HepG2 (cell line): ENCODE measurements around the gene HLA-DPB1. TPM values are rescaled to one million over a fixed set of nuclear protein-coding genes. Genes with fewer than 3 reads are reported as not detected.

Source experiments
- ATAC-seq: fragments of 200-7000 bp; cut with Tn5 transposase; 3 replicates; pipeline ENCODE4 v1.9.1; 2020; ENCODE audit warnings: mild to moderate bottlenecking, moderate library complexity
- BruUV-seq: library from RNA; stranded (reverse); fragments of 400-500 nt; replicated peaks from 2 replicates; lab custom pipeline; 2021; lab: Mats Ljungman, UMichigan
- CTCF ChIA-PET: fragments of 300-600 bp; formaldehyde crosslinking; extraction: SDS; loops from one replicate; lab custom pipeline; 2021; ENCODE audit warnings: low total read pairs, inconsistent platforms, low intra/inter-chr PET ratio; lab: Yijun Ruan, JAX
- POLR2A ChIA-PET: fragments of 350-600 bp; sonication (Branson Sonifier 250); formaldehyde crosslinking; loops from one replicate; lab custom pipeline; 2020; ENCODE audit warnings: antibody characterized with exemption, inconsistent platforms; lab: Yijun Ruan, JAX
- DNase-seq: peaks from one replicate; pipeline ENCODE4 v3.0.0-alpha.2; 2015; ENCODE audit warnings: low spot score
- FAIRE-seq: peaks from 3 replicates; lab custom pipeline; 2011; peaks lifted over from hg19 to GRCh38; lab: Jason Lieb, UNC
- H2AFZ ChIP-seq: one replicate; pipeline ENCODE4 v1.6.1; 2011; ENCODE audit warnings: low read length, inconsistent platforms
- H3K27ac ChIP-seq: fragments of 300-600 bp; 3 replicates; pipeline ENCODE4 v1.8.0; 2011; ENCODE audit warnings: mixed run types, mild to moderate bottlenecking, mixed read lengths, low read length, inconsistent platforms; ENCODE audit not compliant: insufficient read depth; ENCODE audit errors: extremely low read length
- H3K27me3 ChIP-seq, 2 experiments: fragments of 200-600 bp in 1 of 2; 2 replicates in 1 of 2; 3 replicates in 1 of 2; pipeline versions ENCODE4 v1.6.0 to v1.8.0; 2011; ENCODE audit warnings: low read length in 2 of 2, mild to moderate bottlenecking in 2 of 2, moderate library complexity in 2 of 2, inconsistent platforms in 1 of 2; ENCODE audit not compliant: insufficient read depth in 2 of 2, control insufficient read depth in 1 of 2
- H3K36me3 ChIP-seq, 2 experiments: fragments of 200-600 bp in 1 of 2; replicated peaks in 1 of 2; 2 replicates in 1 of 2; 3 replicates in 1 of 2; pipeline versions ENCODE4 v1.5.1 to v1.8.0; 2011; ENCODE audit warnings: low read length in 2 of 2, inconsistent platforms in 1 of 2; ENCODE audit not compliant: insufficient read depth in 2 of 2, control insufficient read depth in 1 of 2
- H3K4me1 ChIP-seq: 2 replicates; pipeline ENCODE4 v1.5.1; 2012; ENCODE audit warnings: low read length, inconsistent platforms; ENCODE audit not compliant: insufficient read depth
- H3K4me2 ChIP-seq: 2 replicates; pipeline ENCODE4 v1.6.0; 2011; ENCODE audit warnings: low read depth, low read length, inconsistent platforms
- H3K4me3 ChIP-seq, 3 experiments: fragments of 200-600 bp in 1 of 3; sonication (generic), shearing (Covaris generic) in 1 of 3; replicated peaks in 1 of 3; 2 replicates each; pipeline ENCODE4 v1.5.1; 2011 to 2016; ENCODE audit warnings: low read length in 3 of 3, inconsistent platforms in 2 of 3, low read depth in 2 of 3, mild to moderate bottlenecking in 2 of 3, control low read depth in 1 of 3, mixed read lengths in 1 of 3; ENCODE audit not compliant: insufficient read depth in 1 of 3
- H3K79me2 ChIP-seq: one replicate; pipeline ENCODE4 v1.6.1; 2011; ENCODE audit warnings: low read length, inconsistent platforms; ENCODE audit not compliant: insufficient read depth
- H3K9ac ChIP-seq: 2 replicates; pipeline ENCODE4 v1.6.0; 2011; ENCODE audit warnings: mild to moderate bottlenecking, low read depth, low read length, inconsistent platforms; ENCODE audit not compliant: insufficient read depth
- H3K9me3 ChIP-seq: 2 replicates; pipeline ENCODE4 v1.5.1; 2012; ENCODE audit warnings: mild to moderate bottlenecking, low read length
- H4K20me1 ChIP-seq: 2 replicates; pipeline ENCODE4 v1.6.0; 2011; ENCODE audit warnings: inconsistent platforms, mild to moderate bottlenecking, low read length, moderate library complexity; ENCODE audit not compliant: insufficient read depth
- AGO2 ChIP-seq: fragments of 200-400 bp; formaldehyde crosslinking; optimal IDR thresholded peaks from 2 replicates; pipeline ENCODE3; 2017; ENCODE audit warnings: mild to moderate bottlenecking, low read depth, low read length, moderate library complexity
- CEBPZ ChIP-seq: IDR thresholded peaks from 2 replicates; pipeline ENCODE4 v1.6.1; 2012; ENCODE audit warnings: low read length, improper control_type of control experiment
- PBX2 ChIP-seq: IDR thresholded peaks from 2 replicates; pipeline ENCODE4 v1.6.1; 2016; ENCODE audit warnings: control low read depth
- RFX3 ChIP-seq: IDR thresholded peaks from 2 replicates; pipeline ENCODE4 v1.6.1; 2016; ENCODE audit warnings: missing biosample characterization, missing genetic modification reagents
- SAFB2 ChIP-seq: sonication (generic); formaldehyde crosslinking; IDR thresholded peaks from 2 replicates; pipeline ENCODE4 v1.5.1; 2020; ENCODE audit warnings: missing genetic modification reagents, low read depth, mild to moderate bottlenecking, borderline replicate concordance
- SP2 ChIP-seq: sonication (generic); formaldehyde crosslinking; IDR thresholded peaks from 2 replicates; pipeline ENCODE4 v1.5.1; 2020; ENCODE audit warnings: mild to moderate bottlenecking, missing genetic modification reagents
- SSRP1 ChIP-seq: IDR thresholded peaks from 2 replicates; pipeline ENCODE4 v1.6.1; 2016; ENCODE audit warnings: control low read depth
- TEAD2 ChIP-seq: sonication (generic); formaldehyde crosslinking; IDR thresholded peaks from 2 replicates; pipeline ENCODE4 v1.9.0; 2021; ENCODE audit warnings: missing genetic modification reagents
- ZNF589 ChIP-seq: sonication (generic); formaldehyde crosslinking; conservative IDR thresholded peaks from 2 replicates; pipeline ENCODE4 v1.8.0; 2022; ENCODE audit warnings: mild to moderate bottlenecking, moderate library complexity, missing genetic modification reagents
- ZNF7 ChIP-seq: IDR thresholded peaks from 2 replicates; pipeline ENCODE4 v1.6.1; 2016; ENCODE audit warnings: missing biosample characterization, missing genetic modification reagents
- ZNF740 ChIP-seq: sonication (generic); formaldehyde crosslinking; IDR thresholded peaks from 2 replicates; pipeline ENCODE4 v1.4.0; 2020; ENCODE audit warnings: missing genetic modification reagents
- WGBS: methylation state at CpG from one replicate; pipeline ENCODE4 v1.1.6; 2017; ENCODE audit warnings: low lambda C conversion rate; 5-methylcytosine and 5-hydroxymethylcytosine counted together
- in situ Hi-C: cut with HindIII; loops from 2 replicates; pipeline ENCODE4 v1.10.0; 2017; ENCODE audit warnings: low pct_unique_long_range_greater_than_20kb; ENCODE audit not compliant: extremely low pct_ligation_motif_present
- intact Hi-C: fragments of 100-400 bp; cut with micrococcal nuclease; formaldehyde crosslinking; loops from one replicate; pipeline ENCODE4 v1.10.0; 2022; ENCODE audit not compliant: unreplicated experiment
- polyA plus RNA-seq, 8 experiments: library from polyadenylated mRNA; depleted of rRNA in 3 of 8; stranded (reverse) in 7 of 8; unstranded in 1 of 8; fragments of >200 nt; fragmentation: Illumina TruSeq in 4 of 8; extraction: Trizol in 4 of 8; gene quantifications; 2 replicates each; pipeline versions ENCODE4 v1.2.1 to v1.2.3, GENCODE V29; 2011 to 2016; ENCODE audit warnings: low read depth in 4 of 8, missing spikeins in 1 of 8, mixed read lengths in 1 of 8; ENCODE audit not compliant: insufficient read depth in 1 of 8
- total RNA-seq, 5 experiments: library from RNA; depleted of rRNA; stranded (reverse); fragments of >200 nt; fragmentation: Illumina TruSeq; extraction: Trizol; gene quantifications; 2 replicates each; pipeline ENCODE4 v1.2.3, GENCODE V29; 2016; ENCODE audit warnings: low read depth in 1 of 5

Gene HLA-DPB1
- total and polyA plus RNA-seq, 2 of the 13 experiments (the other 11 are each of a cell fraction or from before 2014, with no cell fraction given): not detected

DNA sequence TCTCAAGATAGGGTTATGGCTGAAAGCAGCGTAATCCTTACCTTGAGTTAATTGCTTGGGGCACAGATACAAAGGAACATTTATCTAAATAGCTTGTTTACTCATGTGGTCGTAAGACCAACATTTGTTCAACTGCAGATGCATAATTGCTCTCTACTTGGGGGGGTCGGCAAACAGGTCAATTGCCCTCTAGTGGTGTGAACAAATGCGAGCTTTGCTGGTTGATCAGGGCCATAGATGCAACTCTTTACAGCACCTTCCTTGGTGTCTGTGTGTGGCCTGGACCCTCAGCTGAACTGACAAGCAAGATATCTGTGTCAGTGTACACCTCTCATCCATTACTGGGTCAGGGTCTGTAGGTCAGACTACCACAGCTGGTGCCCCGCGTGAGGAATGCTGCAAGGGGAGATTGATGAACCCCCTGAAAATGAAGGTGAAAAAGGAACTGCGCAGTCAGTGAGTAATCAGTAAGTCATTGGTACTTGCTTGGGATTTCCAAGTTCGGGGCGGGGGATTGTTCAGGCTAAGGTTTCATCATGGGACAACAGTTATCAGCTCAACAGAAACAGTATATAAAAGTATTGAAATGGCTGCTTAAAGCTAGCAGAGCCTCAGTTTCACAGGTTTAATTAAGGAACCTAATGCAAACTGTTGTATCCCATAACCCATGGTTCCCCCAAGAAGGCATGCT, 26.3 kb upstream of the HLA-DPB1 start:
- Histone ChIP-seq H3K27ac (no peak overlapping the region), H3K4me3 (no peak overlapping the region), H3K9me3 (no peaks in the 10 kb centered on the region), H3K36me3 (no peaks in the 10 kb centered on the region), H3K79me2 (no peaks in the 10 kb centered on the region), H3K4me2 (no peak overlapping the region), H3K9ac (no peak overlapping the region), H2AFZ (no peak overlapping the region), H4K20me1 (no peaks in the 10 kb centered on the region), H3K27me3 (peaks cover 0 to 22% of the 10 kb centered on the region in 2 experiments; a peak in 2 of 5 replicates), H3K4me1 (peaks cover 11% of the 10 kb centered on the region; the same call in 1 of the 2 replicates)
- DNase-seq: no peak
- intact Hi-C loops: no loop called here
- CTCF ChIA-PET: no interaction called here
- no peak for FAIRE-seq
- BruUV-seq: no TSS peak
- 44% methylated on average over 9 of the region's 9 CpGs for WGBS
- no peak for ATAC-seq
- TF ChIP-seq ZNF740 (CRISPR knock-in tag) (peak; percentile 90), AGO2 (no peak)
- in situ Hi-C loops: no loop called here
- POLR2A ChIA-PET: no interaction called here

DNA sequence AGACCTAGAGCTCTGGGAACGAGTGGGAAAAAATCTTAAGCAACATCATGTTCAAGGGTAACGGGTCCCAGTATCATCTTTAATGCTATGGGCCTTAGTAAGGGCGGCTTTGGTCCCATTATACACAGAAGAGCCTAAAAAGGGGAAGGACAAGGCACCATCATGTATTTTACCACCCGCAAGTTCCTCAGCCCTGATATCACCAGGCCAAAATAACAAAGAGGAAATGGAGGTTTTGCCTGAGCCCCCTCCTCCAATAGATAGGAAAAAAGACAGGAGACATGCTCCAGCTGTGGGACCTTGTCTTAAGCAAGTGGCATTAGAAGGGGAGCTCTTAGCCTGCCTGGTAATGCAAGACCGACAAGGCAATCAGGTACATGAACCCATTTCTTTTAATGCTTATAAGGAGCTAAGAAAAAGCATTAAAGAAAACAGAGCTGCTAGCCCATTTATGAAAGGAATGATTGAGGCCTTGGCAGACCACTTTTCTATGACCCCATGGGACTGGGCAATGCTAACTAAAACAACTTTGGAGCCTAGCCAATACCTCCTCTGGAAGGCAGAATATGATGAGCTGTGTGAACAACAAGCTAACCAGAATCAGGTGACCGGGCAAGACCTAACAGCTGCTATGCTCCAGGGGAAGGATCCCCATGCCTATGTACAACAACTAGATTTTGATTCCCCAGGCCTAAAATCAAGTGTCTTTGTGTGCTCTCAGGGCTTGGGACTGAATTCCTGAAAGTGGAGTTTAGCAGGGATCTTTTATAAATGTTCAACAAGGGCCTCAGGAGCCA, 25.6 kb upstream of the HLA-DPB1 start:
- BruUV-seq: no TSS peak
- peaks cover 0 to 22% of the 10 kb centered on the region in 2 experiments; a peak in 2 of 5 replicates for H3K27me3 ChIP-seq
- H3K36me3 ChIP-seq: no peaks in the 10 kb centered on the region
- no peak overlapping the region for H2AFZ ChIP-seq
- no peak overlapping the region for H3K4me3 ChIP-seq
- no peak for FAIRE-seq
- 27% methylated on average over 5 of the region's 6 CpGs for WGBS
- H4K20me1 ChIP-seq: no peaks in the 10 kb centered on the region
- no peak overlapping the region for H3K27ac ChIP-seq
- no peak for DNase-seq
- H3K9me3 ChIP-seq: no peaks in the 10 kb centered on the region
- in situ Hi-C loops (no loop called here), intact Hi-C loops (no loop called here)
- ChIA-PET POLR2A (no interaction called here), CTCF (no interaction called here)
- no peaks in the 10 kb centered on the region for H3K79me2 ChIP-seq
- H3K9ac ChIP-seq: no peak overlapping the region
- no peak for ATAC-seq
- peaks cover 11% of the 10 kb centered on the region; the same call in 1 of the 2 replicates for H3K4me1 ChIP-seq
- no peak overlapping the region for H3K4me2 ChIP-seq
- no peak for TF ChIP-seq ZNF740 (CRISPR knock-in tag)
- no peak for TF ChIP-seq SAFB2 (CRISPR knock-in tag)
- TF ChIP-seq SSRP1: no peak
- TF ChIP-seq TEAD2 (CRISPR knock-in tag): no peak
- no peak for TF ChIP-seq PBX2 (CRISPR knock-in tag)
- TF ChIP-seq RFX3 (CRISPR knock-in tag): no peak
- no peak for TF ChIP-seq ZNF7 (CRISPR knock-in tag)
- no peak for TF ChIP-seq CEBPZ
- no peak for TF ChIP-seq ZNF589 (CRISPR knock-in tag)
- TF ChIP-seq SP2 (CRISPR knock-in tag): no peak
